Adrenal gland (tissue), 12 donors: ENCODE measurements around the gene THRAP3. TPM values are rescaled to one million over a fixed set of nuclear protein-coding genes. Genes with fewer than 3 reads are reported as not detected.
A peak's percentile ranks its signal among the peaks of the same experiment; 100 is the strongest.

Source experiments
- DNase-seq, 7 donors: peaks; one replicate each; pipeline ENCODE4 v3.0.0-alpha.2; 2019 to 2020
- H3K27ac ChIP-seq, 5 donors: fragments of 200-600 bp; sonication (generic) in 4 of 5; 1 replicate in 3 of 5; 2 replicates in 2 of 5; pipeline versions ENCODE4 v1.5.1 to v1.8.0; 2016 to 2020; ENCODE audit warnings: mild to moderate bottlenecking in 1 of 5
- H3K27me3 ChIP-seq: fragments of 200-600 bp; 2 replicates; pipeline ENCODE4 v1.8.0; 2021
- H3K36me3 ChIP-seq, 2 donors: fragments of 200-600 bp; replicated peaks in 1 of 2; 1 replicate in 1 of 2; 2 replicates in 1 of 2; pipeline versions ENCODE4 v1.5.1 to v1.8.0; 2018 to 2022
- H3K4me1 ChIP-seq, 2 donors: fragments of 200-600 bp; replicated peaks in 1 of 2; 1 replicate in 1 of 2; 2 replicates in 1 of 2; pipeline versions ENCODE4 v1.5.1 to v1.8.0; 2018 to 2021
- H3K4me3 ChIP-seq, 4 donors: fragments of 200-600 bp; sonication (generic) in 3 of 4; one replicate each; pipeline ENCODE4 v1.5.1; 2016 to 2018
- H3K9me3 ChIP-seq, 3 donors: fragments of 200-600 bp; sonication (generic) in 1 of 3; replicated peaks in 1 of 3; 1 replicate in 2 of 3; 2 replicates in 1 of 3; pipeline versions ENCODE4 v1.5.1 to v1.8.0; 2016 to 2021
- POLR2A ChIP-seq, 2 donors: fragments of 450-650 bp; IDR thresholded peaks; one replicate each; pipeline ENCODE4 v1.6.1; 2017; ENCODE audit warnings: antibody characterized with exemption in 2 of 2, mild to moderate bottlenecking in 2 of 2, moderate library complexity in 1 of 2
- whole genome bisulfite sequencing, 4 donors: extraction: QIAGEN DNeasy Blood & Tissue Kit in 2 of 4; methylation state at CpG; one replicate each; pipeline versions ENCODE4 v1.1.5 to v1.1.7; 2013 to 2017; 5-methylcytosine and 5-hydroxymethylcytosine counted together
- intact Hi-C, 2 donors: fragments of 100-400 bp; cut with DNase I; formaldehyde crosslinking; loops; one replicate each; pipeline versions ENCODE4 v1.14.1 to v1.15.0; 2022 to 2023
- polyA plus RNA-seq, 3 donors: library from polyadenylated mRNA; stranded (reverse); fragments of 200-250 nt in 2 of 3; fragments of 350-450 nt in 1 of 3; fragmentation: Illumina TruSeq in 1 of 3; extraction: RNeasy Lipid Tissue Mini Kit (QIAGEN cat#74804) in 1 of 3; gene quantifications; one replicate each; pipeline ENCODE4 v1.2.3, GENCODE V29; 2013 to 2014
- total RNA-seq, 9 donors: library from RNA; depleted of rRNA in 4 of 9; stranded (reverse); fragments of >200 nt in 4 of 9; fragments of 120-200 nt in 1 of 9; fragmentation: NEBNext Ultra II Directional in 1 of 9; extraction: Animal tissue kit (Norgen Biotek cat#: 25700) in 1 of 9; gene quantifications; one replicate each; pipeline versions ENCODE4 v1.1.0 to v1.2.4, GENCODE V29; 2013 to 2023
- TF ChIP-seq, protein P1 (sequence below), 6 experiments: fragments of 450-650 bp in 4 of 6; fragments of 200-600 bp in 2 of 6; sonication (generic) in 1 of 6; IDR thresholded peaks; 1 replicate in 5 of 6; 2 replicates in 1 of 6; pipeline versions ENCODE4 v1.5.1 to v1.8.0; 2016 to 2021; ENCODE audit warnings: antibody characterized with exemption in 6 of 6, mild to moderate bottlenecking in 2 of 6, moderate library complexity in 1 of 6
- donor health status: healthy with polysubstance abuse.
- donor health status: Bipolar disorder and iron deficiency.
- donor health status: DM: yes; HTN: yes; CAD: no.
- donor health status: DM: no; HTN: no; CAD: no.
- donor health status: DM: no; HTN: no; CAD: no.
- donor health status: DM: yes; HTN: yes; CAD: no.

Gene THRAP3
- total and polyA plus RNA-seq, 12 donors = 34.4 to 120 (median 83.2) TPM

DNA sequence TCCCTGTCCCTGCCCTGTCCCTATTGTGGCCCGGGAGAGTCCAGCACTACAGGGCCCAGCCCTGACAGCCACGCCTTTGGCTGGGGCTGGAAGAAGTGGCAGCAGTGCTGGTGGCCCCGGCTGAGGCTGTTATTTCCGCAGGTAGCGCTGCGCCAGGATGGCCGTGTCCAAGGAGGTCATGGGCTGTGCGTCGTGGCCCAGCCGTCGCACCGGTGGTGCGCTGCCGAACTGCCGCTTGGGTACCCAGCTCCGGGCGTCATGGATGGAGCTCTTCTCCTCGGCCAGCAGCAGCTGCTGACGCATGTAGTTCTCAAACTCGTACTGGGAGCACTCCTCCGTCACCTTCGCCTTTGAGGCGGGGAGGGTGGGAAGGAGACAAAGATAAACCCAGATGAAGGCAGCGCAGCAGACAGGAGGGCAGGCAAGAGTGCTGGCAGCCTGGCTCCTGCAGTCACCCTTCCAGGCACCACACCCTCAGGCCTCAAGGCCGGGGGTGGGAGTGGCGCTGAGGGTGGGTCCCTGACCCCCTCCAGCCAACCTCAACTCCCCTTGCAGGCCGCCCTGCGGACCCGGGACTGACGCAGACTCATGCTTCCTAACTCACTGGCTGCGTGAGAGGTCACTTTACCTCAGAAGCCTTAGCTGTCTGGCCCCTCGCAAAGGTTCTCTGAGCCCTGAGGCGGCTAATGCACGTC, 117.5 kb downstream of the THRAP3 start:
- TF ChIP-seq, protein P1, sequence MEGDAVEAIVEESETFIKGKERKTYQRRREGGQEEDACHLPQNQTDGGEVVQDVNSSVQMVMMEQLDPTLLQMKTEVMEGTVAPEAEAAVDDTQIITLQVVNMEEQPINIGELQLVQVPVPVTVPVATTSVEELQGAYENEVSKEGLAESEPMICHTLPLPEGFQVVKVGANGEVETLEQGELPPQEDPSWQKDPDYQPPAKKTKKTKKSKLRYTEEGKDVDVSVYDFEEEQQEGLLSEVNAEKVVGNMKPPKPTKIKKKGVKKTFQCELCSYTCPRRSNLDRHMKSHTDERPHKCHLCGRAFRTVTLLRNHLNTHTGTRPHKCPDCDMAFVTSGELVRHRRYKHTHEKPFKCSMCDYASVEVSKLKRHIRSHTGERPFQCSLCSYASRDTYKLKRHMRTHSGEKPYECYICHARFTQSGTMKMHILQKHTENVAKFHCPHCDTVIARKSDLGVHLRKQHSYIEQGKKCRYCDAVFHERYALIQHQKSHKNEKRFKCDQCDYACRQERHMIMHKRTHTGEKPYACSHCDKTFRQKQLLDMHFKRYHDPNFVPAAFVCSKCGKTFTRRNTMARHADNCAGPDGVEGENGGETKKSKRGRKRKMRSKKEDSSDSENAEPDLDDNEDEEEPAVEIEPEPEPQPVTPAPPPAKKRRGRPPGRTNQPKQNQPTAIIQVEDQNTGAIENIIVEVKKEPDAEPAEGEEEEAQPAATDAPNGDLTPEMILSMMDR (IDR thresholded peaks at IDR 0.05) = no peak
- no peak for TF ChIP-seq POLR2A (IDR thresholded peaks at IDR 0.05)
- Histone ChIP-seq H3K27ac (no peak overlapping the region), H3K9me3 (no peaks in the 10 kb centered on the region), H3K27me3 (no peaks in the 10 kb centered on the region), H3K4me3 (no peak overlapping the region), H3K36me3 (peaks cover 0 to 29% of the 10 kb centered on the region in 2 donors), H3K4me1 (peaks cover 19 to 24% of the 10 kb centered on the region in 2 donors)
- WGBS, 4 donors = 89 to 96% (median 91%) methylated on average over 10 to 34 of the region's 34 CpGs
- intact Hi-C loops = loop anchor here (5.0 kb wide), 2 partner anchors 76 to 81 kb away; no protein-coding TSS in a partner anchor
- no peak for DNase-seq

DNA sequence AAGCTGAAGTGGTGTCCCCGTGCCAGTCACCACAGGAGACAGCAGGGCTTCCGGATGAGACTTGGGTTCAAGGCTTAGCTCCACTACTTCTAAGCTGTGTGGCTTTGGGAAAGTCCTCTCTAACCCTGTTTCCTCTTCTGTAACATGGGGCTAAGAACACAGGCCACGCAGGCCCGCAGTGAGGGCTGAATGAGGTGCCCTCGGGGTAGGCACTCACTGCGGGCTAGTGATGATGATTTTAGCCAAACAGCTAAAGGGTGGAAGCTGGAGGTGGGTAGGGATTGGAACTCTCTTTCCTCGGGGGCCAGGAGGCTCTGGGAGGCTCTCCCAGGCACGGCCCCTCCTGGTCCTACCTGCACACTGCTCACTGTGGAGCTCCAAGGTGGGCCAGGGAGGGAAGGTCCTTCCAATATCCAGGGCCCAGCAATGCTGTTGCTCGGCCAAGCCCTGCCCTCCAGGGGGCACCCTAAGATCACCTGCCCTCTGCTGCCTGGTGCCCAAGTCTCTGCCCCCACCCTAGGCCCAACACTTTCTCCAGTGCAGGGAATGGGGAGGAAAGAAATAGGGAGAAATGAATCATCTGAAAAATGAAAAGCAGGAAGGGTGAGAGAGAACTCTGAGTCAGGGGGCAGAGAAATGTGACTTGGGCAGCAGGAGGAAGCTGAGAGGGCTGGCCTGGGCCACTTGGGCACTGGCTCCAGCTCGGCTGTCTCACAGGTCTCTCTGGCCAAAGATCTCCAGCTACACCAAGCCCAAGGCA, 118.4 kb downstream of the THRAP3 start:
- WGBS, 4 donors = 61 to 86% (median 80%) methylated on average over 6 to 10 of the region's 10 CpGs
- H3K4me1 ChIP-seq = peaks cover 19 to 24% of the 10 kb centered on the region in 2 donors
- no peaks in the 10 kb centered on the region for H3K27me3 ChIP-seq
- peak overlapping the region in 3 of 5 donors; percentile 23 to 65 (median 64) for H3K27ac ChIP-seq
- TF ChIP-seq, protein P1 (IDR thresholded peaks at IDR 0.05) = peak; percentile 26 to 74 (median 69)
- TF ChIP-seq POLR2A (IDR thresholded peaks at IDR 0.05) = no peak
- H3K4me3 ChIP-seq = no peak overlapping the region
- peaks cover 0 to 37% of the 10 kb centered on the region in 2 donors for H3K36me3 ChIP-seq
- H3K9me3 ChIP-seq = no peaks in the 10 kb centered on the region
- intact Hi-C loops = loop anchor here (5.0 kb wide), 2 partner anchors 75 to 80 kb away; no protein-coding TSS in a partner anchor
- DNase-seq = peak; percentile 55 to 80 (median 68)

DNA sequence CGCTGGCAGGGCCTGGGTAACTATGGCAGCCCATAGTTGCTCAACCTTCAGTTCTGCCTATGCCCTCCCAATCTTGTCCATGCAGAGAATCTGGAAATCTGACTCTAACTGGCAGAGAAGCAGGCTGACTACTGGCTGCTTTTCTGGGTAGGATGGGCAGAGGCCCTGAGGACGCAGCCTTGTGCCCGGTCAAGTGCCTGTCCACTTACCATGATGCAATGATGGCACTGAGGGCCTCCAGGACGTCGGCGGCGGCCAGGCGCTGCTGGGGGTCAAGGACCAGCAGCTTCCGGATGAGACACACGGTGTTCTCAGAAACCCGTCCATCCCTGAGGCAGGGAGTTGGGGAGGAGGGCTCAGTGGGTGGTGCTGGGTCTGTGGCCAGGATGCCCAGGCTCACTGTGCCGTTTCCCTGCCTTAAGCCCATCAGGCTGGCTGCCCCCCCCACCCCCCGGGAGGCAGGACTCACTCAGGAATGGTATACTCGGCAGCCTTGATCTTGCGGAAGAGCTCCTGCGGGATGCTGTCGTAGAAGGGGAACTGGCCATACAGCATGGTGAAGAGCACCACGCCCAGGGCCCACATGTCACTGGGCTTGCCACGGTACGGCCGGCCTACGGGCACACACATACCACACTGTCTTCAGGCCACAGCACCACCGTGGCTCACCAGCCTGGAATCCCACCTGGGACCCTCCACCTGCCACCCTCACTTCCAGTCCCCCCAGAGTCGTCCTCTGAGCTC, 119.6 kb downstream of the THRAP3 start:
- no peaks in the 10 kb centered on the region for H3K27me3 ChIP-seq
- TF ChIP-seq, protein P1 (IDR thresholded peaks at IDR 0.05) = no peak
- no peak for TF ChIP-seq POLR2A (IDR thresholded peaks at IDR 0.05)
- peaks cover 19 to 24% of the 10 kb centered on the region in 2 donors for H3K4me1 ChIP-seq
- 85 to 95% (median 89%) methylated on average over 10 to 24 of the region's 24 CpGs for WGBS, 4 donors
- intact Hi-C loops = loop anchor here (5.0 kb wide), 2 partner anchors 73 to 78 kb away; no protein-coding TSS in a partner anchor
- H3K4me3 ChIP-seq = no peak overlapping the region
- H3K27ac ChIP-seq = peak overlapping the region in 2 of 5 donors; percentile 64 to 65
- H3K9me3 ChIP-seq = no peaks in the 10 kb centered on the region
- DNase-seq = no peak
- peaks cover 0 to 49% of the 10 kb centered on the region in 2 donors for H3K36me3 ChIP-seq

DNA sequence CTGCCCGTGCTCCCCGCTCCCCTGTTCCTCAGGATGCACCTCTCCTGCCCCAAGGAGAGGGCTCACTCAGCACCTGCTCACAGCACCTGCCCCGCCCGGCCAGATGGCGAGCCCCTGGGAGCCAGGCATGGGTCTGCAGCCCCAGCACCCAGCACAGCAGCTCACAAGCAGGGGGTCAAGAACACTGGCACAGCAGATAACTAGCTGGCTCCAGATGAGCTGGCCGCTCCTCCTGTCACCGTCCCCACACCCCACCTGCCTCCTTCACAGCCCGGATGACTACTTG, 120.1 kb downstream of the THRAP3 start:
- Histone ChIP-seq H3K4me1 (peaks cover 15 to 19% of the 10 kb centered on the region in 2 donors), H3K9me3 (no peaks in the 10 kb centered on the region), H3K27ac (no peak overlapping the region), H3K36me3 (peaks cover 0 to 49% of the 10 kb centered on the region in 2 donors), H3K4me3 (no peak overlapping the region), H3K27me3 (no peaks in the 10 kb centered on the region)
- 83 to 99% (median 95%) methylated on average over 3 to 8 of the region's 8 CpGs for WGBS, 4 donors
- TF ChIP-seq, protein P1 (IDR thresholded peaks at IDR 0.05) = no peak
- TF ChIP-seq POLR2A (IDR thresholded peaks at IDR 0.05) = no peak
- DNase-seq = no peak
- intact Hi-C loops = loop anchor here (5.0 kb wide), 2 partner anchors 73 to 78 kb away; no protein-coding TSS in a partner anchor
